K562 (cell line): ENCODE measurements around the gene CYP2C18. TPM values are rescaled to one million over a fixed set of nuclear protein-coding genes. Genes with fewer than 3 reads are reported as not detected.

Experiments
- ATAC-seq: fragments of 200-7000 bp; cut with Tn5 transposase; 3 replicates; pipeline ENCODE4 v1.9.1; 2020; ENCODE audit warnings: moderate library complexity
- BruUV-seq: library from RNA; stranded (reverse); fragments of 400-500 nt; replicated peaks from 2 replicates; lab custom pipeline; 2021; lab: Mats Ljungman, UMichigan
- CTCF ChIA-PET: fragments of 300-600 bp; formaldehyde crosslinking; extraction: SDS; loops from one replicate; lab custom pipeline; 2021; ENCODE audit warnings: low intra/inter-chr PET ratio; lab: Yijun Ruan, JAX
- POLR2A ChIA-PET: fragments of 300-600, 350-650 bp; sonication (Branson Sonifier 250); formaldehyde crosslinking; extraction: SDS; loops from one replicate; lab custom pipeline; 2021; ENCODE audit warnings: antibody characterized with exemption, inconsistent platforms; lab: Yijun Ruan, JAX
- DNase-seq, 4 experiments: peaks; one replicate each; pipeline versions ENCODE4 v3.0.0 to v3.0.0-alpha.2; 2011 to 2018; ENCODE audit warnings: low spot score in 3 of 4, mixed read lengths in 3 of 4; ENCODE audit errors: extremely low read depth in 1 of 4
- FAIRE-seq: peaks from 2 replicates; lab custom pipeline; 2011; peaks lifted over from hg19 to GRCh38; lab: Jason Lieb, UNC
- H2AFZ ChIP-seq: 2 replicates; pipeline ENCODE4 v1.6.0; 2011; ENCODE audit warnings: low read depth, low read length, control low read depth, inconsistent platforms
- H3K27ac ChIP-seq: fragments of 200-600 bp; 3 replicates; pipeline ENCODE4 v1.8.0; 2011; ENCODE audit warnings: low read depth, mild to moderate bottlenecking, control low read depth, inconsistent platforms, low read length, moderate library complexity, mixed read lengths; ENCODE audit errors: extremely low read depth
- H3K27me3 ChIP-seq, 2 experiments: fragments of 300-600 bp in 1 of 2; 2 replicates in 1 of 2; 3 replicates in 1 of 2; pipeline versions ENCODE4 v1.6.0 to v1.8.0; 2011; ENCODE audit warnings: inconsistent platforms in 2 of 2, low read length in 2 of 2, mild to moderate bottlenecking in 1 of 2, mixed read lengths in 1 of 2, moderate library complexity in 1 of 2; ENCODE audit not compliant: control insufficient read depth in 2 of 2, insufficient read depth in 2 of 2
- H3K36me3 ChIP-seq: fragments of 300-600 bp; 3 replicates; pipeline ENCODE4 v1.8.0; 2011; ENCODE audit warnings: mild to moderate bottlenecking, low read length, inconsistent platforms; ENCODE audit not compliant: control insufficient read depth, insufficient read depth
- H3K4me1 ChIP-seq, 2 experiments: fragments of 200-600 bp in 1 of 2; replicated peaks in 1 of 2; 2 replicates in 1 of 2; 3 replicates in 1 of 2; pipeline versions ENCODE4 v1.5.1 to v1.8.0; 2011; ENCODE audit warnings: inconsistent platforms in 2 of 2, low read length in 2 of 2, mild to moderate bottlenecking in 1 of 2, mixed read lengths in 1 of 2, moderate library complexity in 1 of 2; ENCODE audit not compliant: control insufficient read depth in 2 of 2, insufficient read depth in 2 of 2
- H3K4me2 ChIP-seq: 2 replicates; pipeline ENCODE4 v1.6.1; 2011; ENCODE audit warnings: low read length, control low read depth, inconsistent platforms, mixed read lengths; ENCODE audit not compliant: insufficient read depth
- H3K4me3 ChIP-seq: fragments of 200-600 bp; sonication (generic), shearing (Covaris generic); 2 replicates; pipeline ENCODE4 v1.5.1; 2016; ENCODE audit warnings: control low read depth, inconsistent platforms
- H3K79me2 ChIP-seq: fragments of 200-600 bp; 3 replicates; pipeline ENCODE4 v1.8.0; 2011; ENCODE audit warnings: low read length, inconsistent platforms; ENCODE audit not compliant: control insufficient read depth, insufficient read depth
- H3K9ac ChIP-seq, 2 experiments: 2 replicates each; pipeline versions ENCODE4 v1.6.0 to v1.6.1; 2011; ENCODE audit warnings: low read depth in 2 of 2, low read length in 2 of 2, control low read depth in 1 of 2, inconsistent platforms in 1 of 2, mild to moderate bottlenecking in 1 of 2, mixed read lengths in 1 of 2; ENCODE audit not compliant: insufficient read depth in 1 of 2
- H3K9me1 ChIP-seq: one replicate; pipeline ENCODE4 v1.6.0; 2011; ENCODE audit warnings: inconsistent platforms, mild to moderate bottlenecking, low read length, moderate library complexity; ENCODE audit not compliant: control insufficient read depth, insufficient read depth
- H3K9me3 ChIP-seq: replicated peaks from 2 replicates; pipeline ENCODE4 v1.5.1; 2011; ENCODE audit warnings: low read depth, low read length, inconsistent platforms; ENCODE audit not compliant: control insufficient read depth, insufficient read depth
- H4K20me1 ChIP-seq: replicated peaks from 2 replicates; pipeline ENCODE4 v1.6.1; 2011; ENCODE audit warnings: low read length, inconsistent platforms, mixed read lengths; ENCODE audit not compliant: control insufficient read depth, insufficient read depth
- ARHGAP35 ChIP-seq: fragments of 450-650 bp; IDR thresholded peaks from 2 replicates; pipeline ENCODE4 v1.6.1; 2018; ENCODE audit not compliant: partially characterized antibody
- BCOR ChIP-seq: fragments of 450-650 bp; IDR thresholded peaks from 2 replicates; pipeline ENCODE4 v1.6.1; 2016
- CTBP1 ChIP-seq: fragments of 450-650 bp; IDR thresholded peaks from 2 replicates; pipeline ENCODE4 v1.6.1; 2016; ENCODE audit warnings: borderline replicate concordance
- HEY1 ChIP-seq: fragments of 250-450 bp; sonication (Bioruptor Pico); IDR thresholded peaks from 2 replicates; pipeline ENCODE4 v1.5.0; 2020; ENCODE audit warnings: mild to moderate bottlenecking, moderate library complexity, borderline replicate concordance
- MCM2 ChIP-seq: fragments of 450-650 bp; IDR thresholded peaks from 2 replicates; pipeline ENCODE4 v1.6.1; 2017; ENCODE audit warnings: low read depth, mild to moderate bottlenecking
- OTX1 ChIP-seq: fragments of 450-650 bp; formaldehyde crosslinking; IDR thresholded peaks from 2 replicates; pipeline ENCODE4 v1.4.0; 2022; ENCODE audit warnings: mild to moderate bottlenecking
- PCBP2 ChIP-seq: fragments of 200-400 bp; formaldehyde crosslinking; IDR thresholded peaks from 2 replicates; pipeline ENCODE4 v1.6.1; 2018; ENCODE audit warnings: low read length, low read depth, mild to moderate bottlenecking, moderate library complexity; ENCODE audit not compliant: poor library complexity, severe bottlenecking
- RAD21 ChIP-seq, 2 experiments: fragments of 250-450 bp in 1 of 2; fragments of 450-650 bp in 1 of 2; sonication (Bioruptor Pico) in 1 of 2; formaldehyde crosslinking in 1 of 2; IDR thresholded peaks in 1 of 2; conservative IDR thresholded peaks in 1 of 2; 2 replicates each; pipeline versions ENCODE4 v1.4.0 to v1.8.0; 2020 to 2022; ENCODE audit warnings: mild to moderate bottlenecking in 2 of 2, moderate library complexity in 1 of 2
- RNF2 ChIP-seq: sonication (generic); IDR thresholded peaks from 2 replicates; pipeline ENCODE4 v1.6.1; 2016
- ZBTB49 ChIP-seq: sonication (generic); formaldehyde crosslinking; IDR thresholded peaks from 2 replicates; pipeline ENCODE4 v1.8.0; 2022; ENCODE audit warnings: missing genetic modification reagents, mild to moderate bottlenecking, borderline replicate concordance
- ZBTB5 ChIP-seq: fragments of 450-650 bp; IDR thresholded peaks from 2 replicates; pipeline ENCODE4 v1.6.1; 2017; ENCODE audit warnings: antibody characterized with exemption
- WGBS: fragments of 100-300 bp; shearing (Covaris generic); methylation state at CpG from one replicate; pipeline ENCODE4 v1.1.6; 2016; ENCODE audit warnings: low coverage, mixed read lengths; ENCODE audit not compliant: insufficient coverage; ENCODE audit errors: missing lambda C conversion rate; 5-methylcytosine and 5-hydroxymethylcytosine counted together
- in situ Hi-C: fragments of 300-500 bp; cut with MboI; formaldehyde crosslinking; loops from 4 replicates; pipeline ENCODE4 v1.15.0; 2018; ENCODE audit warnings: inconsistent platforms, mixed read lengths
- intact Hi-C: fragments of 100-400 bp; cut with micrococcal nuclease; formaldehyde crosslinking; loops from 2 replicates; pipeline ENCODE4 v1.14.2; 2022
- polyA plus RNA-seq, 8 experiments: library from polyadenylated mRNA; depleted of rRNA in 4 of 8; stranded (reverse) in 5 of 8; unstranded in 3 of 8; fragments of >200 nt; fragmentation: Nextera tagmentation in 2 of 8; fragmentation: Illumina TruSeq in 1 of 8; extraction: Ambion mirVana in 2 of 8; extraction: Trizol in 1 of 8; gene quantifications; 2 replicates each; pipeline versions ENCODE4 v1.2.1 to v1.2.3, GENCODE V29; 2011 to 2014; ENCODE audit warnings: inconsistent platforms in 1 of 8, missing spikeins in 1 of 8
- total RNA-seq, 7 experiments: library from RNA; depleted of rRNA in 6 of 7; stranded (reverse); fragments of >200 nt in 6 of 7; fragmentation: Illumina TruSeq in 2 of 7; extraction: Trizol in 2 of 7; gene quantifications; 2 replicates each; pipeline versions ENCODE4 v1.2.1 to v1.2.3, GENCODE V29; 2011 to 2021; ENCODE audit warnings: low replicate concordance in 1 of 7

Gene CYP2C18
- total and polyA plus RNA-seq, 9 of the 15 experiments (the other 6 are each of a cell fraction or from before 2014, with no cell fraction given), result not detected

- no peak for TF ChIP-seq ZBTB49 (CRISPR knock-in tag)
- TF ChIP-seq ARHGAP35, result no peak
- TF ChIP-seq RAD21 (CRISPR knock-in tag; conservative IDR thresholded peaks at IDR 0.05 in 1 of 2, IDR thresholded peaks at IDR 0.05 in 1 of 2), result no peak
- no peak for TF ChIP-seq OTX1 (CRISPR knock-in tag)
- no peak for TF ChIP-seq CTBP1
Measured at GRCh38 chr10:94777886-94778458, 94.4 kb downstream of the CYP2C18 start (continued).

DNA sequence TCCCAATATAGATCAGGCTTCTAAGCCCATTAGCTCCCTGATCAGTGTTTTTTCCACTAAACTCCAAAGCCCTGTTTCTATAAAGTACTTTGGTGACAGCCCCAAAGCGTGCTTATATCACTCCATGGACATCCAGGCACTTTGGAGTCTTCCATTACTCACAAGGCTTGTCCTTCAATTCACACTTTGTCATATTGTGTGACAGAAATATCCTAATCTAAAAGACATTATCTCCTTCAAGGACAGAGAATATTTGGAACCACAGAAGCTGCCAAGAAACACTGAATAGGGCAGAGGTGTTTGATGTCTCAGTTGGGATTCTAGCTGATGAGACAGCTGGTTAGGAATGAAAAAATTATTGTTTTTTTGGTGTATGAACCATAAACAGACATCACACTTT is 97.3 kb downstream of the CYP2C18 start:
- no TSS peak for BruUV-seq
- CTCF ChIA-PET, result no interaction called here
- no peaks in the 10 kb centered on the region for H4K20me1 ChIP-seq
- H3K36me3 ChIP-seq, result no peaks in the 10 kb centered on the region
- no peaks in the 10 kb centered on the region for H3K79me2 ChIP-seq
- H3K27me3 ChIP-seq, result no peaks in the 10 kb centered on the region
- no peak for ATAC-seq
- no peaks in the 10 kb centered on the region for H3K9me1 ChIP-seq
- no peaks in the 10 kb centered on the region for H3K4me1 ChIP-seq
- H3K9me3 ChIP-seq, result no peaks in the 10 kb centered on the region
- intact Hi-C loops, result no loop called here
- H3K4me2 ChIP-seq, result no peak overlapping the region
- no peak overlapping the region for H3K9ac ChIP-seq
- DNase-seq, result no peak
- 0% methylated on average over 1 of the region's 1 CpG for WGBS
- POLR2A ChIA-PET, result no interaction called here
- no peak overlapping the region for H3K4me3 ChIP-seq
- no peak for FAIRE-seq
- TF ChIP-seq HEY1 (CRISPR knock-in tag) (no peak), BCOR (no peak), RNF2 (no peak), MCM2 (no peak), ZBTB5 (no peak), PCBP2 (no peak)
- in situ Hi-C loops, result no loop called here
- no peak overlapping the region for H2AFZ ChIP-seq
- H3K27ac ChIP-seq, result no peak overlapping the region
